ENCODE data around the gene PPARA.

DNA sequence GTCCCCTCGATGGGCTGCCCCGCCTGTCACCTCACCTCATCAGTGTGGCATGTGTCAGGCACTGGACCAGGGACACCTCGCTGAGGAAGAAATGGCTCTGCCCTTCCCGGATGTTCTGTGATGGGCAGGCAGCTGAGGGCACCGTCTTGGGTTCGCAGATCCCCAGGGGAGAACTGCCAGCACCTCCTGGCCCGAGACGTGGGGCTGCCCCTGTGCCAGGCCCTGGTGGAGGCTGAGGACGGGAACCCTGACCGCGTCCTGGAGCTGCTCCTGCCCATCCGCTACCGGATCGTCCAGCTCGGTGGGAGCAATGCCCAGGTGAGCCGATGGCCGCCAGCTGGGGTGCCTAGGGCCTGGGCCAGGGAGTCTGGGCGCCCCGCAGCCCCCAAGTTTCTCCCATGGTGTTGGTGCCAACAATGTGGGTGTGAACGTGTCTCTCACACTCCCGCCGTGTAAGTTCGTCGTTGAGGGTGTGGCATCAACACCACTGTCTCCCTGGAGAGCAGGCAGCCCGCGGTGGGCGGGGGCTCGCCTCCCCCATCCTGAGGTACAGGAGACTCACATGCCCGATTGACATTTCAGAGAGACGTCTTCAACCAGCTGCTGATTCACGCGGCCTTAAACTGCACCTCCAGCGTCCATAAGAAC is 139.0 kb downstream of the PPARA start:
- TF ChIP-seq EZH2phosphoT487 (IDR thresholded peaks at IDR 0.05; ENCODE audit: insufficient read depth, low read depth) (no peak), EZH2 (IDR thresholded peaks at IDR 0.05; ENCODE audit: insufficient read depth, poor library complexity, severe bottlenecking) (no peak)

Measured in GM23248 (cell line).